GM18951 (cell line): ENCODE data around the gene RNF208.

Source experiments
- POLR2A ChIP-seq: IDR thresholded peaks from 4 replicates; pipeline ENCODE4 v1.6.1; 2011; ENCODE audit warnings: mild to moderate bottlenecking; ENCODE audit not compliant: insufficient read length, insufficient read depth; ENCODE audit errors: extremely low read depth
- in situ Hi-C: fragments of 300-500 bp; cut with MboI; formaldehyde crosslinking; loops from one replicate; pipeline ENCODE4 v1.12.0; 2022; ENCODE audit warnings: low sequenced_read_pairs, mixed read lengths, inconsistent platforms; ENCODE audit not compliant: unreplicated experiment

Gene RNF208

GRCh38 chr9:137216188-137216965 lies 5.7 kb downstream of the RNF208 start:
- in situ Hi-C loops = no loop called here
- no peak for TF ChIP-seq POLR2A

GRCh38 chr9:137215196-137215986 lies 6.6 kb downstream of the RNF208 start:
- no peak for TF ChIP-seq POLR2A
- in situ Hi-C loops = no loop called here

- in situ Hi-C loops = no loop called here
- no peak for TF ChIP-seq POLR2A
These were observed 7.4 kb downstream of the RNF208 start for GRCh38 chr9:137214620-137215019.

GRCh38 chr9:137213160-137214060 lies 8.6 kb downstream of the RNF208 start:
- in situ Hi-C loops = no loop called here
- TF ChIP-seq POLR2A = no peak

GRCh38 chr9:137212520-137212919 lies 9.5 kb downstream of the RNF208 start:
- in situ Hi-C loops = no loop called here
- no peak for TF ChIP-seq POLR2A

- in situ Hi-C loops = no loop called here
- TF ChIP-seq POLR2A = no peak
These were observed 10.5 kb downstream of the RNF208 start for GRCh38 chr9:137211532-137211931.

GRCh38 chr9:137206602-137207001 lies 15.4 kb downstream of the RNF208 start:
- no peak for TF ChIP-seq POLR2A
- in situ Hi-C loops = no loop called here

GRCh38 chr9:137205126-137206069 lies 16.6 kb downstream of the RNF208 start, which contains the start of the genes NDOR1 and TMEM203:
TSS of gene NDOR1 (plus strand) at chr9:137205700. CDS start at chr9:137205778, 78 bp downstream.
TSS of gene TMEM203 (minus strand) at chr9:137205648. CDS start at chr9:137205414, 234 bp downstream.
- in situ Hi-C loops = no loop called here

GRCh38 chr9:137204731-137205125 lies 17.3 kb downstream of the RNF208 start:
- no peak for TF ChIP-seq POLR2A
- in situ Hi-C loops = no loop called here

More at GRCh38 chr9:137205126-137206069, 16.6 kb downstream of the RNF208 start, which contains the start of the genes NDOR1 and TMEM203:
- TF ChIP-seq POLR2A = peak; percentile 93

- no peak for TF ChIP-seq POLR2A
- in situ Hi-C loops = no loop called here
These were observed 19.1 kb downstream of the RNF208 start for GRCh38 chr9:137202966-137203365.

- in situ Hi-C loops = no loop called here
- TF ChIP-seq POLR2A = no peak
These were observed 20.7 kb downstream of the RNF208 start for GRCh38 chr9:137201205-137201868.
